ENCODE results near the gene TANGO2. TPM values are rescaled to one million over a fixed set of nuclear protein-coding genes. Genes with fewer than 3 reads are reported as not detected.
A peak's percentile ranks its signal among the peaks of the same experiment; 100 is the strongest.

TANGO2 gene
- total and polyA plus RNA-seq, 9 of the 15 experiments (the other 6 are each of a cell fraction or from before 2014, with no cell fraction given), result 15.5 to 94.9 (median 70.1) TPM

- Histone ChIP-seq H3K4me3 (no peak overlapping the region), H3K9me1 (ENCODE audit: control insufficient read depth, insufficient read depth, low read length) (peaks cover 5% of the 10 kb centered on the region), H3K9ac (ENCODE audit: insufficient read depth in 1 of 2, low read depth in 2 of 2, low read length in 2 of 2) (peak overlapping the region in 1 of 2 experiments; percentile 83; a peak in 2 of 4 replicates), H3K79me2 (ENCODE audit: control insufficient read depth, insufficient read depth, low read length) (no peaks in the 10 kb centered on the region), H3K9me3 (replicated peaks; ENCODE audit: control insufficient read depth, insufficient read depth, low read depth, low read length) (no peaks in the 10 kb centered on the region), H3K36me3 (ENCODE audit: control insufficient read depth, insufficient read depth, low read length) (peaks cover 33% of the 10 kb centered on the region; the same call in 2 of the 3 replicates), H4K20me1 (replicated peaks; ENCODE audit: control insufficient read depth, insufficient read depth, low read length) (0 out of 2 replicates have a peak, but pooled peaks cover 12% of the 10 kb centered on the region), H3K4me1 (replicated peaks in 1 of 2; ENCODE audit: control insufficient read depth in 2 of 2, insufficient read depth in 2 of 2, low read length in 2 of 2) (peaks cover 23 to 55% of the 10 kb centered on the region in 2 experiments), H2AFZ (ENCODE audit: low read depth, low read length) (no peak overlapping the region), H3K4me2 (ENCODE audit: insufficient read depth, low read length) (no peak overlapping the region), H3K27me3 (ENCODE audit: control insufficient read depth in 2 of 2, insufficient read depth in 2 of 2, low read length in 2 of 2) (no peaks in the 10 kb centered on the region), H3K27ac (ENCODE audit: extremely low read depth, low read depth, low read length) (no peak overlapping the region)
- no peak for DNase-seq (ENCODE audit: extremely low read depth in 1 of 4, low spot score in 3 of 4)
- no TSS peak for BruUV-seq (replicated peaks)
- in situ Hi-C loops (cut with MboI), result no loop called here
- ChIA-PET POLR2A (interaction anchor here (0.6 to 7.0 kb wide), 5 partner anchors 6 to 24 kb away, joined by 3 to 77 read pairs (median 6); no protein-coding TSS in a partner anchor), CTCF (ENCODE audit: low intra/inter-chr PET ratio) (no interaction called here)
- no peak for ATAC-seq
- 70% methylated on average over 11 of the region's 11 CpGs for WGBS (ENCODE audit: insufficient coverage, low coverage, missing lambda C conversion rate)
- intact Hi-C loops (cut with micrococcal nuclease), result no loop called here
- FAIRE-seq, result no peak
- TF ChIP-seq ZEB2 (IDR thresholded peaks at IDR 0.05) (no peak), ZKSCAN3 (CRISPR knock-in tag; IDR thresholded peaks at IDR 0.05) (no peak), RBFOX2 (IDR thresholded peaks at IDR 0.05; ENCODE audit: low read depth, low read length) (peak; percentile 22; the same call in 1 of the 2 replicates), HIVEP1 (CRISPR knock-in tag; IDR thresholded peaks at IDR 0.05) (no peak), STAT6 (CRISPR knock-in tag; IDR thresholded peaks at IDR 0.05) (no peak), SUPT5H (IDR thresholded peaks at IDR 0.05) (peak; percentile 25; the same call in 1 of the 2 replicates), MAFK (IDR thresholded peaks at IDR 0.05; ENCODE audit: low read length) (no peak), POLR2G (IDR thresholded peaks at IDR 0.05; ENCODE audit: low read depth, low read length) (peak; percentile 45; the same call in 1 of the 2 replicates), ZNF224 (CRISPR knock-in tag; IDR thresholded peaks at IDR 0.05) (no peak), RB1 (IDR thresholded peaks at IDR 0.05; ENCODE audit: low read depth) (no peak), MBD1 (CRISPR knock-in tag; IDR thresholded peaks at IDR 0.05) (no peak), HDAC1 (IDR thresholded peaks at IDR 0.05) (no peak), CREB3 (tag; conservative IDR thresholded peaks at IDR 0.05; ENCODE audit: low read depth) (no peak), FOXP4 (CRISPR knock-in tag; IDR thresholded peaks at IDR 0.05; ENCODE audit: borderline replicate concordance) (no peak), ZNF316 (IDR thresholded peaks at IDR 0.05) (no peak)
Measured at GRCh38 chr22:20066617-20067383, 45.9 kb downstream of the TANGO2 start.

Data from K562 (cell line).